Trophoblast cell (in vitro differentiated cells and primary cell): ENCODE data around the gene ULK3.

Experiments used
- DNase-seq, 2 donors: peaks; one replicate each; pipeline ENCODE4 v3.0.0-alpha.2; 2016
- H2AFZ ChIP-seq: 2 replicates; pipeline ENCODE4 v1.6.1; 2013; ENCODE audit warnings: low read length, moderate library complexity, mild to moderate bottlenecking; ENCODE audit not compliant: insufficient read depth, poor library complexity
- H2AK5ac ChIP-seq: 2 replicates; pipeline ENCODE4 v1.6.1; 2013; ENCODE audit warnings: mild to moderate bottlenecking, low read length
- H2BK120ac ChIP-seq: 2 replicates; pipeline ENCODE4 v1.6.1; 2013; ENCODE audit warnings: low read length, mild to moderate bottlenecking, moderate library complexity; ENCODE audit not compliant: insufficient read depth, poor library complexity
- H2BK12ac ChIP-seq: 2 replicates; pipeline ENCODE4 v1.6.1; 2013; ENCODE audit warnings: mild to moderate bottlenecking, low read length, moderate library complexity
- H2BK5ac ChIP-seq: 2 replicates; pipeline ENCODE4 v1.6.1; 2013; ENCODE audit warnings: low read length, low read depth, moderate library complexity, mild to moderate bottlenecking; ENCODE audit not compliant: poor library complexity
- H3K14ac ChIP-seq: 2 replicates; pipeline ENCODE4 v1.6.1; 2013; ENCODE audit warnings: mild to moderate bottlenecking, low read length
- H3K18ac ChIP-seq: 2 replicates; pipeline ENCODE4 v1.6.1; 2013; ENCODE audit warnings: mild to moderate bottlenecking, low read length
- H3K23ac ChIP-seq: 2 replicates; pipeline ENCODE4 v1.6.1; 2013; ENCODE audit warnings: low read length
- H3K27ac ChIP-seq: 2 replicates; pipeline ENCODE4 v1.5.1; 2013; ENCODE audit warnings: low read depth, mild to moderate bottlenecking, inconsistent platforms, low read length, moderate library complexity
- H3K27me3 ChIP-seq: 2 replicates; pipeline ENCODE4 v1.6.1; 2013; ENCODE audit warnings: inconsistent platforms, mild to moderate bottlenecking, low read length, moderate library complexity; ENCODE audit not compliant: insufficient read depth
- H3K36me3 ChIP-seq, 2 experiments: 1 replicate in 1 of 2; 2 replicates in 1 of 2; pipeline ENCODE4 v1.6.1; 2013; ENCODE audit warnings: low read length in 2 of 2, mild to moderate bottlenecking in 2 of 2, moderate library complexity in 1 of 2; ENCODE audit not compliant: insufficient read depth in 2 of 2, control insufficient read depth in 1 of 2
- H3K4ac ChIP-seq: 2 replicates; pipeline ENCODE4 v1.6.1; 2013; ENCODE audit warnings: low read depth, mild to moderate bottlenecking, low read length, moderate library complexity
- H3K4me1 ChIP-seq, 2 experiments: 1 replicate in 1 of 2; 2 replicates in 1 of 2; pipeline ENCODE4 v1.6.1; 2013; ENCODE audit warnings: low read length in 2 of 2, mild to moderate bottlenecking in 2 of 2, moderate library complexity in 1 of 2; ENCODE audit not compliant: insufficient read depth in 2 of 2, control insufficient read depth in 1 of 2
- H3K4me2 ChIP-seq: 2 replicates; pipeline ENCODE4 v1.6.1; 2013; ENCODE audit warnings: inconsistent platforms, mild to moderate bottlenecking, low read length, moderate library complexity
- H3K4me3 ChIP-seq: 2 replicates; pipeline ENCODE4 v1.5.1; 2013; ENCODE audit warnings: mild to moderate bottlenecking, low read depth, low read length, inconsistent platforms
- H3K79me1 ChIP-seq: one replicate; pipeline ENCODE4 v1.6.1; 2013; ENCODE audit warnings: low read length
- H3K79me2 ChIP-seq: 2 replicates; pipeline ENCODE4 v1.6.1; 2013; ENCODE audit warnings: low read length, mild to moderate bottlenecking; ENCODE audit not compliant: control insufficient read depth, insufficient read depth, poor library complexity
- H3K9ac ChIP-seq: 2 replicates; pipeline ENCODE4 v1.6.1; 2013; ENCODE audit warnings: mild to moderate bottlenecking, low read length
- H3K9me3 ChIP-seq: 2 replicates; pipeline ENCODE4 v1.6.1; 2013; ENCODE audit warnings: low read depth, mild to moderate bottlenecking, control low read depth, inconsistent platforms, low read length; ENCODE audit not compliant: insufficient read depth
- H4K12ac ChIP-seq: 2 replicates; pipeline ENCODE4 v1.6.1; 2013; ENCODE audit warnings: low read depth, mild to moderate bottlenecking, low read length, moderate library complexity
- H4K8ac ChIP-seq: 2 replicates; pipeline ENCODE4 v1.6.1; 2013; ENCODE audit warnings: low read depth, mild to moderate bottlenecking, low read length, moderate library complexity
- H4K91ac ChIP-seq: one replicate; pipeline ENCODE4 v1.6.1; 2013; ENCODE audit warnings: low read depth, mild to moderate bottlenecking, low read length, moderate library complexity
- WGBS: extraction: QIAGEN DNeasy Blood & Tissue Kit; methylation state at CpG from one replicate; pipeline ENCODE4 v1.1.7; 2013; ENCODE audit warnings: missing lambda C conversion rate; ENCODE audit not compliant: insufficient read length, insufficient coverage; ENCODE audit errors: extremely low coverage; 5-methylcytosine and 5-hydroxymethylcytosine counted together

ULK3 gene

GRCh38 chr15:74866090-74866489 lies 23.1 kb upstream of the ULK3 start:
- Histone ChIP-seq H3K27ac (peak overlapping the region; percentile 69), H3K4me2 (no peak overlapping the region), H3K18ac (no peak overlapping the region)

GRCh38 chr15:74865316-74865715 lies 22.4 kb upstream of the ULK3 start:
- no peak overlapping the region for H3K4me2 ChIP-seq
- H3K27ac ChIP-seq = peak overlapping the region; percentile 69
- no peak overlapping the region for H4K91ac ChIP-seq
- H2BK12ac ChIP-seq = no peak overlapping the region
- H4K8ac ChIP-seq = no peak overlapping the region
- H3K27me3 ChIP-seq = no peaks in the 10 kb centered on the region
- H3K23ac ChIP-seq = no peak overlapping the region
- WGBS = no CpG with 5 or more reads among the region's 2 CpGs
- no peak overlapping the region for H3K14ac ChIP-seq
- peaks cover 2% of the 10 kb centered on the region for H3K9me3 ChIP-seq
- H3K4me3 ChIP-seq = no peak overlapping the region
- H3K9ac ChIP-seq = no peak overlapping the region
- H3K4ac ChIP-seq = no peak overlapping the region
- H3K36me3 ChIP-seq = peaks cover 2 to 7% of the 10 kb centered on the region in 2 experiments
- no peak overlapping the region for H4K12ac ChIP-seq
- H2BK5ac ChIP-seq = no peak overlapping the region
- peaks cover 18 to 27% of the 10 kb centered on the region in 2 experiments for H3K4me1 ChIP-seq
- H3K79me1 ChIP-seq = peaks cover 7% of the 10 kb centered on the region
- H2AK5ac ChIP-seq = no peak overlapping the region
- H3K79me2 ChIP-seq = no peaks in the 10 kb centered on the region
- no peak overlapping the region for H2BK120ac ChIP-seq
- H2AFZ ChIP-seq = no peak overlapping the region
- H3K18ac ChIP-seq = no peak overlapping the region
- peak; percentile 32 to 68 for DNase-seq

More at GRCh38 chr15:74866090-74866489, 23.1 kb upstream of the ULK3 start:
- Histone ChIP-seq H3K9ac (no peak overlapping the region), H3K4me3 (no peak overlapping the region), H2AFZ (no peak overlapping the region), H2BK120ac (peak overlapping the region; percentile 15), H3K79me2 (no peaks in the 10 kb centered on the region), H3K4ac (no peak overlapping the region), H3K27me3 (no peaks in the 10 kb centered on the region), H3K4me1 (peaks cover 23 to 32% of the 10 kb centered on the region in 2 experiments), H3K79me1 (peaks cover 10% of the 10 kb centered on the region), H4K8ac (no peak overlapping the region), H3K9me3 (peaks cover 2% of the 10 kb centered on the region), H4K91ac (no peak overlapping the region), H2BK5ac (no peak overlapping the region), H3K23ac (no peak overlapping the region), H4K12ac (no peak overlapping the region), H2BK12ac (no peak overlapping the region), H3K14ac (no peak overlapping the region), H3K36me3 (peaks cover 2 to 7% of the 10 kb centered on the region in 2 experiments), H2AK5ac (no peak overlapping the region)
- DNase-seq = peak; percentile 57 to 71
- no CpG with 5 or more reads among the region's 6 CpGs for WGBS

GRCh38 chr15:74864296-74864695 lies 21.3 kb upstream of the ULK3 start:
- peak overlapping the region; percentile 54 for H3K14ac ChIP-seq
- peaks cover 2 to 4% of the 10 kb centered on the region in 2 experiments for H3K36me3 ChIP-seq
- no peak overlapping the region for H4K12ac ChIP-seq
- H3K4me3 ChIP-seq = no peak overlapping the region
- H4K8ac ChIP-seq = no peak overlapping the region
- no peaks in the 10 kb centered on the region for H3K27me3 ChIP-seq
- no peak overlapping the region for H3K4me2 ChIP-seq
- no peak overlapping the region for H4K91ac ChIP-seq
- WGBS = no CpG with 5 or more reads among the region's 6 CpGs
- H3K9ac ChIP-seq = no peak overlapping the region
- H2BK12ac ChIP-seq = no peak overlapping the region
- peaks cover 2% of the 10 kb centered on the region for H3K9me3 ChIP-seq
- no peak overlapping the region for H3K23ac ChIP-seq
- H2BK5ac ChIP-seq = no peak overlapping the region
- H3K4me1 ChIP-seq = peaks cover 13 to 20% of the 10 kb centered on the region in 2 experiments
- peaks cover 1% of the 10 kb centered on the region for H3K79me2 ChIP-seq
- no peak overlapping the region for H2AK5ac ChIP-seq
- DNase-seq = no peak
- peak overlapping the region; percentile 54 for H3K4ac ChIP-seq
- H2AFZ ChIP-seq = no peak overlapping the region
- H3K27ac ChIP-seq = no peak overlapping the region
- H2BK120ac ChIP-seq = no peak overlapping the region
- H3K79me1 ChIP-seq = peaks cover 2% of the 10 kb centered on the region
- H3K18ac ChIP-seq = peak overlapping the region; percentile 14

- Histone ChIP-seq H3K23ac (no peak overlapping the region), H2BK5ac (no peak overlapping the region), H4K12ac (no peak overlapping the region), H3K79me2 (peaks cover 3% of the 10 kb centered on the region), H3K27me3 (no peaks in the 10 kb centered on the region), H2BK12ac (no peak overlapping the region), H3K4ac (no peak overlapping the region), H4K91ac (no peak overlapping the region), H3K9ac (no peak overlapping the region), H2BK120ac (no peak overlapping the region), H3K14ac (no peak overlapping the region), H3K4me1 (peaks cover 14 to 22% of the 10 kb centered on the region in 2 experiments), H2AK5ac (no peak overlapping the region), H3K36me3 (peaks cover 2 to 4% of the 10 kb centered on the region in 2 experiments), H3K79me1 (peaks cover 2% of the 10 kb centered on the region), H4K8ac (no peak overlapping the region), H3K18ac (no peak overlapping the region), H3K9me3 (peaks cover 2% of the 10 kb centered on the region), H2AFZ (no peak overlapping the region), H3K4me3 (no peak overlapping the region), H3K27ac (no peak overlapping the region), H3K4me2 (no peak overlapping the region)
- no peak for DNase-seq
- no CpG with 5 or more reads among the region's 11 CpGs for WGBS
Measured at GRCh38 chr15:74863239-74864056, 20.5 kb upstream of the ULK3 start.
